Karpas-422 (cell line): ENCODE results near the gene LPP. TPM values are rescaled to one million over a fixed set of nuclear protein-coding genes. Genes with fewer than 3 reads are reported as not detected.

ENCODE experiments used
- DNase-seq: peaks from one replicate; pipeline ENCODE4 v3.0.0-alpha.2; 2015
- H2AFZ ChIP-seq: fragments of 200-600 bp; sonication (generic); 2 replicates; pipeline ENCODE4 v1.6.1; 2014; ENCODE audit warnings: antibody characterized with exemption, low read length, mixed read lengths
- H3K27ac ChIP-seq: fragments of 200-600 bp; sonication (generic); 2 replicates; pipeline ENCODE4 v1.5.1; 2014; ENCODE audit warnings: mild to moderate bottlenecking, low read length, moderate library complexity
- H3K27me3 ChIP-seq: fragments of 200-600 bp; sonication (generic); 2 replicates; pipeline ENCODE4 v1.6.1; 2014; ENCODE audit warnings: low read length, mixed read lengths
- H3K36me3 ChIP-seq: fragments of 200-600 bp; sonication (generic); 2 replicates; pipeline ENCODE4 v1.6.1; 2014; ENCODE audit warnings: low read length, mixed read lengths; ENCODE audit not compliant: insufficient read depth
- H3K4me1 ChIP-seq: fragments of 200-600 bp; sonication (generic); 2 replicates; pipeline ENCODE4 v1.6.1; 2014; ENCODE audit warnings: mild to moderate bottlenecking, low read length, mixed read lengths
- H3K4me2 ChIP-seq: fragments of 200-600 bp; sonication (generic); 2 replicates; pipeline ENCODE4 v1.6.1; 2014; ENCODE audit warnings: low read length, low read depth, mild to moderate bottlenecking; ENCODE audit not compliant: poor library complexity, severe bottlenecking
- H3K4me3 ChIP-seq: fragments of 200-600 bp; sonication (generic); 2 replicates; pipeline ENCODE4 v1.5.1; 2014; ENCODE audit warnings: mild to moderate bottlenecking, antibody characterized with exemption, low read length, mixed read lengths
- H3K79me2 ChIP-seq: fragments of 200-600 bp; sonication (generic); 2 replicates; pipeline ENCODE4 v1.6.1; 2014; ENCODE audit warnings: mild to moderate bottlenecking, low read length, mixed read lengths
- H3K9ac ChIP-seq: fragments of 200-600 bp; sonication (generic); 2 replicates; pipeline ENCODE4 v1.6.0; 2014; ENCODE audit warnings: low read length
- H3K9me2 ChIP-seq: fragments of 200-600 bp; sonication (generic), shearing (Covaris generic); replicated peaks from 2 replicates; pipeline ENCODE4 v1.6.0; 2014; ENCODE audit warnings: mild to moderate bottlenecking, low read length, moderate library complexity; ENCODE audit not compliant: insufficient read depth
- H3K9me3 ChIP-seq: fragments of 300-700, 200-600 bp; sonication (generic); 2 replicates; pipeline ENCODE4 v1.6.1; 2014; ENCODE audit warnings: low read length, mixed read lengths
- H4K20me1 ChIP-seq: fragments of 200-600 bp; sonication (generic); 2 replicates; pipeline ENCODE4 v1.6.1; 2014; ENCODE audit warnings: mild to moderate bottlenecking, antibody characterized with exemption, low read length, low read depth; ENCODE audit not compliant: insufficient read depth
- total RNA-seq: library from RNA; depleted of rRNA; stranded (reverse); fragments of >200 nt; shearing (Covaris generic); gene quantifications from 2 replicates; pipeline ENCODE4 v1.2.3, GENCODE V29; 2014; ENCODE audit warnings: low replicate concordance

The LPP gene
- total RNA-seq, 1 experiment from 2014 or later, result 88.5 TPM

DNA sequence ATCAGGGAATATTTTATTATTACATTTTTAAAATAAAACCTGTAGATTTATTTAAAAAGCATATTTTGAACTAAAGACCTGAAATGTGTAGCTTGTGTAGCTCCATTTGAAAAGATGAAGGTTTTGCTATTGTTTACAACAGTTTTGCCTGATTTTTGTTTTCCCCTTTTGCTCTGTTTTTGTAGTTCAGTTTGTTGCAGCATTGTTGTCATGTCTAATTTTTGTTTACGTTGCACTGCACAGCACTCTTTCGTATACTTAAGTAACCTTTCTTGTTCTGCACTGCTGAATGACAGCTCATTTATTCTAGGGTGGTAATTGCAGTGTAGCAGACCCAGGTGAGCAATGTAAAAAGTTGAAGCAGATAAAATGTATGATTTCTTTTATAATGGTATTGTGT, 435.8 kb downstream of the LPP start:
- Histone ChIP-seq H3K9me2 (no peaks in the 10 kb centered on the region), H2AFZ (no peak overlapping the region), H4K20me1 (no peaks in the 10 kb centered on the region), H3K27me3 (no peaks in the 10 kb centered on the region), H3K79me2 (no peaks in the 10 kb centered on the region), H3K9ac (no peak overlapping the region), H3K36me3 (no peaks in the 10 kb centered on the region), H3K4me1 (peaks cover 39% of the 10 kb centered on the region), H3K4me3 (no peak overlapping the region), H3K27ac (peak overlapping the region; percentile 53; the same call in 1 of the 2 replicates), H3K4me2 (peak overlapping the region; percentile 42), H3K9me3 (no peaks in the 10 kb centered on the region)
- no peak for DNase-seq

GRCh38 chr3:188590557-188590956, 436.6 kb downstream of the LPP start:
- Histone ChIP-seq H3K36me3 (no peaks in the 10 kb centered on the region), H3K9ac (no peak overlapping the region), H4K20me1 (no peaks in the 10 kb centered on the region), H3K4me1 (peaks cover 39% of the 10 kb centered on the region), H3K9me2 (no peaks in the 10 kb centered on the region), H3K9me3 (no peaks in the 10 kb centered on the region), H3K27ac (no peak overlapping the region), H2AFZ (no peak overlapping the region), H3K4me2 (no peak overlapping the region), H3K79me2 (no peaks in the 10 kb centered on the region), H3K4me3 (no peak overlapping the region), H3K27me3 (no peaks in the 10 kb centered on the region)
- no peak for DNase-seq

DNA sequence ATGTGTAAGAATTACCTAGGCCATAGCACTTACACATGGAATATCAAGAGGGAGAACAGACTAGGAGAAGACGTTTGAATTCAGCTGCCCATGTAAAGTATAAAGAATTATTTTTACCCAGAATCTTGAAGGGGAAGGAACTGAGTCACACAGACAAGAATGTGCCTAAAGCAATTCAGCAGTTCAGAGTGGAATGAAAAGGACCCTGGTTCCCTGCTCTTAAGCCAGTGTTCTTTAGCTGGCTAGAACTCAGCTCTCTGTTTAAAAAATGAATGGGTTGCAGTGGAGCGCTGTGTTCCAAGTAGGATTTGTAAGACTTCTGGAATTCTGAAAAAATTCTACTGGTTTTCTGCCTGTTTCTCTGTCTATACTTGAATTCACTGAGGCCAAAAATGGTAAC, 440.2 kb downstream of the LPP start:
- H3K4me2 ChIP-seq, result no peak overlapping the region

GRCh38 chr3:188595890-188596376, 442.0 kb downstream of the LPP start:
- Histone ChIP-seq H2AFZ (peak overlapping the region; percentile 42), H4K20me1 (no peaks in the 10 kb centered on the region), H3K27me3 (no peaks in the 10 kb centered on the region), H3K9ac (peak overlapping the region; percentile 43), H3K27ac (no peak overlapping the region), H3K36me3 (no peaks in the 10 kb centered on the region), H3K4me3 (peak overlapping the region; percentile 36), H3K4me2 (peak overlapping the region; percentile 59), H3K4me1 (peaks cover 40% of the 10 kb centered on the region), H3K9me3 (no peaks in the 10 kb centered on the region), H3K79me2 (no peaks in the 10 kb centered on the region), H3K9me2 (no peaks in the 10 kb centered on the region)
- peak; percentile 58 for DNase-seq

More for the DNA sequence above, 440.2 kb downstream of the LPP start:
- DNase-seq, result no peak
- H3K36me3 ChIP-seq, result no peaks in the 10 kb centered on the region
- peaks cover 44% of the 10 kb centered on the region for H3K4me1 ChIP-seq
- no peaks in the 10 kb centered on the region for H3K27me3 ChIP-seq
- H3K4me3 ChIP-seq, result no peak overlapping the region
- no peaks in the 10 kb centered on the region for H3K79me2 ChIP-seq
- no peak overlapping the region for H3K27ac ChIP-seq
- no peak overlapping the region for H3K9ac ChIP-seq
- no peaks in the 10 kb centered on the region for H3K9me2 ChIP-seq
- H4K20me1 ChIP-seq, result no peaks in the 10 kb centered on the region
- no peak overlapping the region for H2AFZ ChIP-seq
- H3K9me3 ChIP-seq, result no peaks in the 10 kb centered on the region

- peak overlapping the region; percentile 4 for H3K4me2 ChIP-seq
Observed at GRCh38 chr3:188598894-188599293, 444.9 kb downstream of the LPP start.

DNA sequence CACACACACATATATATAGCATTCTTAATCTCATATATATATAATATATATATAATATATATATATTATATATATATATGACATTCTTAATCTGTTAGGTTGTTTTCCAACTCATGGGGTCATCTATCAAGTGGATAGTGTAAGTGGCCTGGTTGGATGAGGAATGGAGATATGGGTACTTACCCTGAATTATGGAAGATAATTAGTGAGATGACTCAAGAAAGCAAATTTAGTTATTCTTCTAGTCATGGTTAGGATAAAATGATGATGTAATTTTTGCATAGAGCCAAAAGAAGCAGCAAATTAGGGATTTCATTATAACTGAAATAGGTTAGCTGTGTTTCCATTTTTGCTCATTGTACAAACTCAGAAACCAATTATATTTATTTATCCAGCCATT, 448.2 kb downstream of the LPP start:
- Histone ChIP-seq H3K9me2 (no peaks in the 10 kb centered on the region), H3K9ac (no peak overlapping the region), H3K4me2 (no peak overlapping the region), H4K20me1 (no peaks in the 10 kb centered on the region), H2AFZ (no peak overlapping the region), H3K4me3 (no peak overlapping the region), H3K27ac (no peak overlapping the region), H3K9me3 (no peaks in the 10 kb centered on the region), H3K27me3 (no peaks in the 10 kb centered on the region), H3K79me2 (no peaks in the 10 kb centered on the region), H3K4me1 (peaks cover 35% of the 10 kb centered on the region), H3K36me3 (no peaks in the 10 kb centered on the region)
- no peak for DNase-seq

More at GRCh38 chr3:188598894-188599293, 444.9 kb downstream of the LPP start:
- H2AFZ ChIP-seq, result no peak overlapping the region
- H4K20me1 ChIP-seq, result no peaks in the 10 kb centered on the region
- H3K27ac ChIP-seq, result no peak overlapping the region
- no peaks in the 10 kb centered on the region for H3K36me3 ChIP-seq
- H3K4me1 ChIP-seq, result peaks cover 42% of the 10 kb centered on the region
- no peak overlapping the region for H3K4me3 ChIP-seq
- no peaks in the 10 kb centered on the region for H3K79me2 ChIP-seq
- no peaks in the 10 kb centered on the region for H3K9me3 ChIP-seq
- no peaks in the 10 kb centered on the region for H3K27me3 ChIP-seq
- DNase-seq, result no peak
- no peak overlapping the region for H3K9ac ChIP-seq
- H3K9me2 ChIP-seq, result no peaks in the 10 kb centered on the region

DNA sequence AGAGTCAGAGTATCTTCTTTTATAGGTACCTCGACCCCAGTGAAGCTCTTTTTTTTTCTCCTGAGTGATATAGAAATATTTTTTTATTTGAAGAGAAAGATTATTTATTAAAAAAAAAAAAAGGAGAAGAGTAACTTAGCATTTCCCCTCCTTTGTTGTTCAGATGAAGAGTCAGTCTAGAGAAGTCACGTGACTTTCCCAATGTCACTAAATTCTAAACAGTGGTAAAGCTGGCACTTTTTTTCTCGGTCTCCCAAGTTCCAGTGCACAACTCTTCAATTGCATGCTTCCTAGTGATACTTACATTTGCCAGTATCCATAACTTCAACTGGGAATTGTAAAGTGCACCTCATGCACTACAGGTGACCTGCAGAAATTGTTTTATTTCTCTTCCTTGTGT, 448.7 kb downstream of the LPP start:
- no peaks in the 10 kb centered on the region for H3K27me3 ChIP-seq
- no peak overlapping the region for H3K4me2 ChIP-seq
- DNase-seq, result no peak
- no peaks in the 10 kb centered on the region for H3K9me3 ChIP-seq
- H3K27ac ChIP-seq, result no peak overlapping the region
- no peaks in the 10 kb centered on the region for H3K79me2 ChIP-seq
- no peak overlapping the region for H2AFZ ChIP-seq
- H4K20me1 ChIP-seq, result no peaks in the 10 kb centered on the region
- H3K4me3 ChIP-seq, result no peak overlapping the region
- H3K9me2 ChIP-seq, result no peaks in the 10 kb centered on the region
- peaks cover 37% of the 10 kb centered on the region for H3K4me1 ChIP-seq
- H3K36me3 ChIP-seq, result no peaks in the 10 kb centered on the region
- no peak overlapping the region for H3K9ac ChIP-seq

DNA sequence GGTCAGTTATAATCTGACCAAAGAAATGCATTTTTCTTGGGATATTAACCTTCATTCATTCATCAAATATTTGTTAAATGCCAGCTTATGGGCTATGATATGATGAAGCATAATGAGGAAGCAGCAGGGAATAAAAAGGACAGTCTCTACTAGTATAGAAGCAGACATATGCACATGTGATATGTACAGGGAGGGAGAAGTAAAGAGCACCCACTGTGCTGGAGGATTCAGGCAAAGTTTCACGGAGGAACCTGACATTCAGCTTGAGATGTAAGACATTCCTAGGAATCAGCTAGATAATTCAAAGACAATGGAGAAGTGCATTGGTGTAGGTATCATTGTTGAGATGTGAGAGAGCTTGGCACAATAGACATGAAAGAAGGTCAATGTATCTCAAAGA, 450.7 kb downstream of the LPP start:
- Histone ChIP-seq H3K9ac (no peak overlapping the region), H3K27me3 (no peaks in the 10 kb centered on the region), H4K20me1 (no peaks in the 10 kb centered on the region), H3K4me2 (no peak overlapping the region), H3K4me1 (peaks cover 24% of the 10 kb centered on the region), H3K9me2 (no peaks in the 10 kb centered on the region), H3K9me3 (no peaks in the 10 kb centered on the region), H2AFZ (no peak overlapping the region), H3K36me3 (no peaks in the 10 kb centered on the region), H3K27ac (no peak overlapping the region), H3K4me3 (no peak overlapping the region), H3K79me2 (no peaks in the 10 kb centered on the region)
- no peak for DNase-seq

GRCh38 chr3:188605231-188605630, 451.3 kb downstream of the LPP start:
- DNase-seq, result no peak
- no peaks in the 10 kb centered on the region for H3K9me2 ChIP-seq
- no peaks in the 10 kb centered on the region for H3K36me3 ChIP-seq
- H3K4me3 ChIP-seq, result no peak overlapping the region
- H3K27ac ChIP-seq, result no peak overlapping the region
- no peaks in the 10 kb centered on the region for H3K79me2 ChIP-seq
- peaks cover 24% of the 10 kb centered on the region for H3K4me1 ChIP-seq
- H2AFZ ChIP-seq, result no peak overlapping the region
- no peaks in the 10 kb centered on the region for H3K27me3 ChIP-seq
- H3K4me2 ChIP-seq, result no peak overlapping the region
- H3K9ac ChIP-seq, result no peak overlapping the region
- H3K9me3 ChIP-seq, result no peaks in the 10 kb centered on the region
- H4K20me1 ChIP-seq, result no peaks in the 10 kb centered on the region
